Activated CD4-positive, alpha-beta T cell treated with anti-CD3 and anti-CD28 coated beads for 1 hour (primary cell): ENCODE results near the gene ZNF330.

Experiments used
- DNase-seq: peaks from one replicate; pipeline ENCODE4 v3.0.0-alpha.2; 2020

ZNF330 gene

DNA sequence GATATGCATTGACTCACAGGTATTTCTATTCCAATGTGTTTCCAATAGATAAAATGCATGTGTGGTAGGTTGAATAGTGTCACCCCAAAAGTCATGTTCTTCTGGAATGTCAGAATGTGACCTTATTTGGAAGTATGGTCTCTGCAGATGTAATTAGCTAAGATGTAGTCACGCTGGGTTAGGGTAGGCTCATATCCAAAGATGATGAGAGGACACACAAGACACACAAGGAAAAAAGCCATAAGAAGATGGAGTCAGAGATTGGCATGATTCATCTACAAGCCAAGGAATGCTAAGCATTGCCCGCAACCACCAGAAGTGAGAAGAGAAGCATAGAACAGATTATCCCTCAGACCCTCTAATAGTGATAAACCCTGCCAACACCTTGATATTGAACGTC lies 17.5 kb downstream of the ZNF330 start:
- DNase-seq: no peak

GRCh38 chr4:141240259-141240658 lies 19.6 kb downstream of the ZNF330 start:
- no peak for DNase-seq

DNA sequence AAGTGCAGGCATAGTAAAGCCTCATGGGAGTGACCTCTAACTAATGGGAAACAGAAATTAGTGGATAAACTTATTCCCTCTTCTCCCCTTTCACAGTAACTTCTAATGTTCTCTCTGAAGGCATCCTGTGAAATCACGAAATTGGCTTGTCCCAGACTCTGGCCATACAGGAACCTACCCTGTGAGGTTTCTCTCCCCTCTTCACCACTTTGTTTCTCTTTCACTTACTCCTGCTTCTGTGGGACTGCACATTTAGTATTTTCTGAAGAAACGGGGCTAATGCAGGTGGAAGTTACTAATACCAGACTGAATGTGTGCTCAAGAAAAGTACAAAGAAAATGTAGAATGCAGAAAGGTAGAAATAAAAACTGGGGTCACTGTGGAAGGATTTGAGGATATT lies 20.0 kb downstream of the ZNF330 start:
- DNase-seq: no peak

DNA sequence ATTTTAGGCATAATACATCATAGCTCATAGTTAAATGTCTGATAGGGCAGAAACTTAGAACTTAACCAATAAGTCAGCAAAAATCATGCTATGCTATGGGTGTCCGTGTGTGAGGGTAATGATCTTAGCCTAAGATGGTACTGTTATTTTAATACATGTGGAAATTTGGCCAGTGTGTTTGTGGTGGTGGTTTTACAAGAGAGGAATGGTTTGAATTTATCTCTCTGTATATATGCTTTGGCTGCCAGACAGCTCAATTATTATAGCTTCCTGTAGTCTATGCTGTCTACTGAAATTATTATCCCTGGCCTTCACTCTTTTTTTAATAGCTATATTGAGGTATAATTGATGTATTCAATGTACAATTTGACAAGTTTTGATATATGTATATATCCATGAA lies 21.3 kb downstream of the ZNF330 start:
- DNase-seq: no peak

DNA sequence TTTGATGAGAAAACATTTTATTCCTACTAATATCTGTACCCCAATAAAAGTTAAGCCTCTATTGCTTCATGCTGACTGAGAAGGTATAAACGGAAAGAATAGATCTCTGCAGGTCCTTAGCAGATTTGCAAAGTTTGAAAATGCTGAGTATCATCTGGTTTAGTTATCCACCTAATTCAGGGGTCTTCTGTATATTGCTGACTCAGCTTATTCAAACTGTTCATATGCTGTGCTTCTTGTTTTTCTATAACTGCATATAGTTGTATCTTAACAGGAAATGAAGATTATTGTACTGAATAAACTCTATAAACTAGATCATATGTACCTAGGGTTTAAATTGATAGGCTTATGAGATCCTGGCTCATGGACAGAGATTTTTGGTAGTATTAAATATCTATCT lies 23.7 kb downstream of the ZNF330 start:
- no peak for DNase-seq

GRCh38 chr4:141246243-141246642 lies 25.5 kb downstream of the ZNF330 start:
- DNase-seq: no peak

- DNase-seq: no peak
These were observed 26.2 kb downstream of the ZNF330 start for GRCh38 chr4:141246683-141247429.

DNA sequence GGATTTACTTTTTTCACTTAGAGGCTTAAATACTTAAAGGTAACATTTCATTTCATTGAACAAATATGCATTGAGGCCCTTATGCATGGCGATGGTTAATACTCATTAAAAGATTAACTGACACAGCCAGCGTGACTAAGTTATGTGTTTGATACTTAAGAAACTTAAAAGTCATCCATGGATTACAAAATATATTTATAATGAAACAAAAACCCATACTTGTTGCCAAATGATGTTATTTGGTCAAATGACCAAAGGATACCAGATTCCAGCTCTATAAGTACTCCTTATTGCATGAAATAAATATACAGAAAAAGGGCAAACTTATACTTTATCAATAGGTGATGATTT lies 26.7 kb downstream of the ZNF330 start:
- DNase-seq: no peak

DNA sequence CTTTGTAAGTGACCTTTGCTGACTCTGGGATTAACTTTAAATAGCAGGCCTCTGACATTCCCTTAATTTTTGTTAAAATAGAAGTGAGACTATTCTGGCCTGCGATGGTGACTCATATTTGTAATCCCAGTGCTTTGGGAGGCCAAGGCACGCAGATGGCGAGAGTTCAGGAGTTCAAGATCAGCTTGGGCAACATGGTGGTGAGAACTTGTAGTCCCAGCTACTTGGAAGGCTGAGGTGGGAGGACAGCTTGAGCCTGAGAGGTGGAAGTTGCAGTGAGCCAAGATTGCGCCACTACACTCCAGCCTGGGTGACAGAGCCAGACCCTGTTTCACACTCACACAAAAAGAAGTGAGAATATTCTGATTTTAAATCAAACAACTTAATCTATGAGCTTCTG lies 27.3 kb downstream of the ZNF330 start:
- DNase-seq: no peak

GRCh38 chr4:141248486-141248885 lies 27.8 kb downstream of the ZNF330 start:
- no peak for DNase-seq

DNA sequence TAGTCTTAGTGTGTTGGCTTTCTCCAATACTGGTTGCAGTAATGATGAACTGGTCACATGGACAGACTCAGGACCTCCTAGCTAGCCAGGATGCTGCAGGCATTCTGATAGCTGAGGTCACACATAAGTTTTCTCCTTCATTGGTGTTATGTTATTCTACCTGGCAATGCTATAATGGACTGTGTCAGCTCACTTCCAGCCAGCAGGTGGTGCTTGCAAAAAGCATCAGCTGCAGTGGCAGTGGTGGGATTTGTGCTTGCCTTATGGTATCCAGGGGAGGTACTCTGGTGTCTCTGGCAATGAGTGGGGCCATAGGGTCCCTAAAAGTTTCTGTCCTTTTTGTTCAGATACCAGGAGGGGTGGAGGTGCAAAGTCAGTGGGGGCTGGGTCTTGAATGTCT lies 33.6 kb downstream of the ZNF330 start:
- no peak for DNase-seq

DNA sequence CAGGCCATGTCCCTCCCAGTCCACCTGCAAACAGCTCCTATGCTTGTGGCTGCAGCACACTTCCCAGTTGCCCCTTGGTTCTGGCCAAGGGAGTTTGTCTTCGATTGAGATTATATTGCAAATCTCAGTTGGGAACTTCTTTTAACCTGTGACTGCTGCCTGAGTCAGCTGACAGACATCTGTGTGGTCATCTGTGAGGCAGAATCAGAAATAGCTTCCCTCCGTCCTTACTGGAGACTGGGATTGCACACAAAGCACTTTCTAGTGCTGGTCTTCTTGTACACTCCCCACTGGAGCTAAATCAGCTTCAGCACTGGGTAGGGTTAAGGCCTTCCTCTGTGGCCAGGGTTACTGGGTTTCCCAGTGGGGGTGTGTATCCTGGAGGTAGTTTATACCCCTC lies 34.3 kb downstream of the ZNF330 start:
- DNase-seq: no peak

GRCh38 chr4:141258558-141258957 lies 37.9 kb downstream of the ZNF330 start:
- no peak for DNase-seq

DNA sequence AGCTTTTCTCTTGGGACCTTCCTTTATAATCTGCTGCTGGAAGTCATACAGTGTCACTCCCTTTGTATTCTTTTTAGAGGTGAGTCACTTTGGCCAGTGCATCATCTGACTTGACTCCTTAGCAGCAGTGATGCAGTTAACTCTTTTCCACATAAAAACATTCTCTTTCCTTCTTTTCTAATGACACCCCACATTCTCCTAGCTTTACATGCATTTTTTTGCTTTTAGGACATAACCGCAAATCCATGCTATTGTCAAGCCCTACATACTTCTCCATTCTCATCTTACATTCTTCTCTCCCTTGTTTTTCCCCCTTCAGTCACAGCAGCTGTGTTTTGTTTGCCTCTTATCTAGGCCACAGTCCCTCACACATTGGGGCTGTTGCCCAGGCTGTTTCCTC lies 55.1 kb downstream of the ZNF330 start:
- DNase-seq: no peak

DNA sequence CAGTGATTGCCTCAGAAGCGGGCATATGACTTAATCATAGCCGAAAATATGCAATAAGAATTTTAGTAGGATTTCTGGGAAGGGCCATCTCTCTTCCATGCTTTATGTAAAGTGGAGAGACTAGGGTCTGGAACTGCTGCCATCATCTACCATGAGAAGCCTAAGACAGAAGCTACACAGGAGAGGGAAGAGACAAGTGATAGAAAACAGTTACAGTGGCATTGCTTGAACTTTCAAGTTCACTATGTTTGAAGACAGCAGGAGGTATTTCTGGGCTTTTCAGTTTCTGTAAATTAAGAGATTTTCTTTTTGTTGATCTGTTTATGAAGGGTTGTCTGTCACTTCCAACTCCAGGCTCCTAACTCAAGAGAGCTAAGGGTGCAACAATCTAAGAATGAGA lies 62.5 kb downstream of the ZNF330 start:
- DNase-seq: no peak

DNA sequence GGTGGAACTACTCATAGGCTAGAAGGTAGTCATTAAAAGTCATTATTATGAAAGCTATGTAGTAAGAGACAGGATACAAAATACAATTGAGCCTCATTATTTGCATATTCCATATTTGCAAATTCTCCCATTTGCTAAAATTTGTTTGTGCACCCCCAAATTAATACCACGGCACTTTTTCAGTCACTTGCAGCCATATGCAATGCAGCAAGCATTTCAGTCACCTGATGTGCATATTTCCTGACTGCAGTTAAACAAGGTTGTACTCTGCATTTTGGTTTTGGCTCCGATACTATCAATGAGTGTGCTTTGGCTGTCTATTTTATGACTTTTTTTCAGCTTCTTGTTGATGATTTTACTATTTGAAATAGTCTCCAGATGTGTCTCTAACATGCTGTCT lies 62.9 kb downstream of the ZNF330 start:
- no peak for DNase-seq
